Astrocyte (in vitro differentiated cells and primary cell): ENCODE data around the gene SENP2. TPM values are rescaled to one million over a fixed set of nuclear protein-coding genes. Genes with fewer than 3 reads are reported as not detected.

ENCODE experiments used
- DNase-seq: peaks from one replicate; pipeline ENCODE4 v3.0.0-alpha.2; 2010; ENCODE audit warnings: low read depth
- FAIRE-seq: peaks from 2 replicates; lab custom pipeline; 2011; peaks lifted over from hg19 to GRCh38; lab: Jason Lieb, UNC
- H2AFZ ChIP-seq: 2 replicates; pipeline ENCODE4 v1.6.0; 2012; ENCODE audit warnings: low read depth, low read length, inconsistent platforms
- H3K27ac ChIP-seq: 2 replicates; pipeline ENCODE4 v1.5.1; 2011; ENCODE audit warnings: low read depth, low read length, inconsistent platforms
- H3K27me3 ChIP-seq: 2 replicates; pipeline ENCODE4 v1.6.0; 2011; ENCODE audit warnings: low read length, inconsistent platforms; ENCODE audit not compliant: insufficient read depth
- H3K36me3 ChIP-seq: 2 replicates; pipeline ENCODE4 v1.5.1; 2011; ENCODE audit warnings: low read length, inconsistent platforms; ENCODE audit not compliant: insufficient read depth
- H3K4me1 ChIP-seq: 2 replicates; pipeline ENCODE4 v1.5.1; 2011; ENCODE audit warnings: low read length, inconsistent platforms; ENCODE audit not compliant: insufficient read depth
- H3K4me2 ChIP-seq: 2 replicates; pipeline ENCODE4 v1.6.0; 2012; ENCODE audit warnings: low read length, inconsistent platforms
- H3K4me3 ChIP-seq: 2 replicates; pipeline ENCODE4 v1.5.1; 2011; ENCODE audit warnings: low read depth, mild to moderate bottlenecking, low read length, inconsistent platforms; ENCODE audit not compliant: insufficient read depth
- H3K79me2 ChIP-seq: 2 replicates; pipeline ENCODE4 v1.6.0; 2012; ENCODE audit warnings: mild to moderate bottlenecking, low read length, inconsistent platforms; ENCODE audit not compliant: insufficient read depth
- H3K9ac ChIP-seq: 2 replicates; pipeline ENCODE4 v1.6.0; 2012; ENCODE audit warnings: mild to moderate bottlenecking, low read length, inconsistent platforms
- H3K9me3 ChIP-seq: 2 replicates; pipeline ENCODE4 v1.5.1; 2012; ENCODE audit warnings: low read depth, mild to moderate bottlenecking, low read length, inconsistent platforms; ENCODE audit not compliant: insufficient read depth
- H4K20me1 ChIP-seq: 2 replicates; pipeline ENCODE4 v1.6.0; 2012; ENCODE audit warnings: low read length, inconsistent platforms; ENCODE audit not compliant: insufficient read depth
- H3K27ac Mint-ChIP-seq: one replicate; pipeline ENCODE4 v1.8.0; 2021; ENCODE audit warnings: mild to moderate bottlenecking, mixed read lengths; ENCODE audit not compliant: unreplicated experiment
- H3K27me3 Mint-ChIP-seq: one replicate; pipeline ENCODE4 v1.8.0; 2021; ENCODE audit warnings: low read depth, mixed read lengths; ENCODE audit not compliant: unreplicated experiment
- H3K36me3 Mint-ChIP-seq: one replicate; pipeline ENCODE4 v1.8.0; 2021; ENCODE audit warnings: low read depth, mixed read lengths; ENCODE audit not compliant: unreplicated experiment
- H3K4me1 Mint-ChIP-seq: one replicate; pipeline ENCODE4 v1.8.0; 2021; ENCODE audit warnings: low read depth, mixed read lengths; ENCODE audit not compliant: unreplicated experiment
- H3K4me3 Mint-ChIP-seq: one replicate; pipeline ENCODE4 v1.8.0; 2021; ENCODE audit warnings: mild to moderate bottlenecking, moderate library complexity, mixed read lengths; ENCODE audit not compliant: unreplicated experiment
- H3K9me3 Mint-ChIP-seq: one replicate; pipeline ENCODE4 v1.8.0; 2021; ENCODE audit warnings: mild to moderate bottlenecking, mixed read lengths; ENCODE audit not compliant: unreplicated experiment
- CTCF ChIP-seq: IDR thresholded peaks from 2 replicates; pipeline ENCODE4 v1.5.1; 2011; ENCODE audit warnings: low read depth, mild to moderate bottlenecking, inconsistent platforms, low read length, moderate library complexity; ENCODE audit not compliant: insufficient read depth
- EZH2 ChIP-seq: IDR thresholded peaks from 2 replicates; pipeline ENCODE4 v1.6.1; 2012; ENCODE audit warnings: mild to moderate bottlenecking, low read length, inconsistent platforms; ENCODE audit not compliant: insufficient read depth
- total RNA-seq: library from RNA; stranded (reverse); gene quantifications from 2 replicates; pipeline ENCODE4 v1.2.1, GENCODE V29; 2021

Gene SENP2
- total RNA-seq, 1 donor from 2014 or later = 44.1 TPM

- Histone ChIP-seq H3K27me3 (no peaks in the 10 kb centered on the region), H3K36me3 (peaks cover 17% of the 10 kb centered on the region), H3K4me2 (no peak overlapping the region), H4K20me1 (peaks cover 23% of the 10 kb centered on the region), H3K4me3 (no peak overlapping the region), H3K4me1 (peaks cover 17% of the 10 kb centered on the region), H3K9ac (no peak overlapping the region), H2AFZ (no peak overlapping the region), H3K79me2 (no peaks in the 10 kb centered on the region), H3K9me3 (no peaks in the 10 kb centered on the region), H3K27ac (no peak overlapping the region)
- no peaks in the 10 kb centered on the region for H3K9me3 Mint-ChIP-seq
- peaks cover 43% of the 10 kb centered on the region for H3K4me1 Mint-ChIP-seq
- no peak for FAIRE-seq
- no peak for DNase-seq
- TF ChIP-seq EZH2 = no peak
- TF ChIP-seq CTCF = no peak
- peaks cover 28% of the 10 kb centered on the region for H3K36me3 Mint-ChIP-seq
- no peaks in the 10 kb centered on the region for H3K27me3 Mint-ChIP-seq
- no peak overlapping the region for H3K4me3 Mint-ChIP-seq
- no peak overlapping the region for H3K27ac Mint-ChIP-seq
These were observed 61.8 kb downstream of the SENP2 start for GRCh38 chr3:185647880-185648210.

DNA sequence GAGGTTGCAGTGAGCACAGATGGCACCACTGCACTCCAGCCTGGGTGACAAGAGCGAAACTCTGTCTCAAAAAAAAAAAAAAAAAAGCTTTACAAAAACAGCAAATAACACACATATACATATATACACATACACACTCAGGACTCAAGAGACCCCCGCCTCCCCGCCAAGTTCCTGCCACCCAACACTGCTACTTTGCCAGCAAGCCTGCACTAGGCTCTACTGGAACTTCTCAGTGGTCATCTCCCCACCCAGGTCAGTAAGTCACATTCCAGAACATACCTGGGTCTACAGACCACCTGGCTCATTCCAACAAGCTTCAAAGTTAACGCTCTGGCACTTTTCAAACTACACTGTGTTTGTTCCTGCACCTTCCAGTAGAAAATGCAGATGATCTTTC lies 62.3 kb downstream of the SENP2 start:
- DNase-seq = no peak
- no peak overlapping the region for H2AFZ ChIP-seq
- peaks cover 17% of the 10 kb centered on the region for H3K36me3 ChIP-seq
- no peaks in the 10 kb centered on the region for H3K27me3 ChIP-seq
- no peak for TF ChIP-seq CTCF
- TF ChIP-seq EZH2 = no peak
- H3K27ac ChIP-seq = peak overlapping the region; percentile 49
- Mint-ChIP-seq H3K36me3 (peaks cover 26% of the 10 kb centered on the region), H3K4me1 (peaks cover 43% of the 10 kb centered on the region), H3K27me3 (no peaks in the 10 kb centered on the region), H3K9me3 (no peaks in the 10 kb centered on the region), H3K27ac (peak overlapping the region; percentile 91), H3K4me3 (peak overlapping the region; percentile 65)
- H4K20me1 ChIP-seq = peaks cover 20% of the 10 kb centered on the region
- H3K4me3 ChIP-seq = no peak overlapping the region
- no peak overlapping the region for H3K4me2 ChIP-seq
- H3K79me2 ChIP-seq = no peaks in the 10 kb centered on the region
- H3K9ac ChIP-seq = peak overlapping the region; percentile 49
- no peak for FAIRE-seq
- peaks cover 17% of the 10 kb centered on the region for H3K4me1 ChIP-seq
- H3K9me3 ChIP-seq = no peaks in the 10 kb centered on the region

DNA sequence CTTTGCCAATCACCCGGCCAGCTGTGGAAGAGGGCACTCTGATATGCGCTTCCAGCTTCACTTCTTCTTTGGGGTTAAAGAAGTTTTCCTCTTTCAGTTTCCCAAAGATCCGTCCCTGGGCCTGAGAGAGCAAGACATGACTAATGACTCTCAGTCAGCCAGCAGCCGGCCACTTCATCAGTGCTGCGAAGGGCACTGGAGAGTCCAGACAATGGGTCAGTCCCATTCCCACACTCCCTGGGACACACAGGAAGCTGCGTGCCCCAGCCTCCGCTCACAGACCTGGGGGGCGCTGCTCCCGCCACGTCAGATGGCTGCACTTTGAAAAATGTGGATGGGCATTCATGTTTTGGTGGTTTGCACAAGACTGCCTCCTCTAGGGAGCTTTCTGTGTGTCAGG lies 63.3 kb downstream of the SENP2 start:
- Histone ChIP-seq H4K20me1 (peaks cover 20% of the 10 kb centered on the region), H3K4me1 (peaks cover 17% of the 10 kb centered on the region), H3K4me3 (no peak overlapping the region), H3K4me2 (no peak overlapping the region), H3K9me3 (no peaks in the 10 kb centered on the region), H3K27me3 (no peaks in the 10 kb centered on the region), H2AFZ (no peak overlapping the region), H3K27ac (peak overlapping the region; percentile 49), H3K9ac (peak overlapping the region; percentile 49), H3K79me2 (no peaks in the 10 kb centered on the region), H3K36me3 (peaks cover 17% of the 10 kb centered on the region)
- DNase-seq = peak; percentile 57
- H3K36me3 Mint-ChIP-seq = peaks cover 34% of the 10 kb centered on the region
- H3K27me3 Mint-ChIP-seq = no peaks in the 10 kb centered on the region
- TF ChIP-seq CTCF (no peak), EZH2 (no peak)
- H3K27ac Mint-ChIP-seq = peak overlapping the region; percentile 91
- H3K9me3 Mint-ChIP-seq = no peaks in the 10 kb centered on the region
- no peak overlapping the region for H3K4me3 Mint-ChIP-seq
- FAIRE-seq = no peak
- H3K4me1 Mint-ChIP-seq = peaks cover 43% of the 10 kb centered on the region
